ENCODE data around the gene ALCAM. TPM values are rescaled to one million over a fixed set of nuclear protein-coding genes. Genes with fewer than 3 reads are reported as not detected.

The ALCAM gene
- total and polyA plus RNA-seq, 2 of the 8 experiments (the other 6 are each of a cell fraction or from before 2014, with no cell fraction given) = 10.8 to 33.0 TPM

DNA sequence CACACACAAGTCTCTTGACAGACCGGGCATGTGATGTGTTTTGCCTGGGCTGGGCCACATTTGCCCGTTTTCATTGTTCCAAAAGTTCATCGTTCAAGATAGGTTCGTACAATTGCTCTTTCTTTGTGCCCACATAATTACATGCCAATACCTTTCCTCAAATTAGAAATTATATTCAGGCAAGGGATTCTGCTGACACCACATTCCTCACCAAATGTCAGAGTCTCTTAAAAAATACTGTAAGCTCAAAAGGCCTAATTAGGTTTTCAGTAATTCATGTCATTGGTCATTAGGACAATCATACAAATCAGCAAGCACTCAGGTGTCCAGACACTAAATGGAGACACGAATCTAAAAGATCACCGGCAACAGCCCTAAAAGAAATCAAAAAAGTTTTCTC, 215.3 kb downstream of the ALCAM start:
- no peak overlapping the region for H3K56ac ChIP-seq (replicated peaks; ENCODE audit: insufficient read length, low read depth, low read length)
- TF ChIP-seq FOSL1 (IDR thresholded peaks at IDR 0.05; ENCODE audit: insufficient read depth, low read depth, low read length) (no peak), SP4 (IDR thresholded peaks at IDR 0.05; ENCODE audit: low read length) (no peak), CBX8 (IDR thresholded peaks at IDR 0.05; ENCODE audit: borderline replicate concordance, low read depth, low read length) (no peak), CTBP2 (IDR thresholded peaks at IDR 0.05; ENCODE audit: borderline replicate concordance, insufficient read depth, insufficient read length, low read length) (no peak), NANOG (IDR thresholded peaks at IDR 0.05; ENCODE audit: insufficient read depth, low read depth, low read length, poor library complexity, severe bottlenecking) (no peak), KDM4A (IDR thresholded peaks at IDR 0.05; ENCODE audit: low read depth, low read length, severe bottlenecking) (no peak)
- POLR2A ChIA-PET (ENCODE audit: partially characterized antibody) = no interaction called here
- FAIRE-seq = no peak
- H3K9ac ChIP-seq (replicated peaks in 1 of 4; ENCODE audit: extremely low read depth in 1 of 4, low read depth in 3 of 4, low read length in 3 of 4) = no peak overlapping the region
- CTCF ChIA-PET (ENCODE audit: partially characterized antibody) = no interaction called here
- H4K91ac ChIP-seq (replicated peaks; ENCODE audit: insufficient read length, low read length) = no peak overlapping the region
- H3K23me2 ChIP-seq (ENCODE audit: low read depth, low read length) = no peaks in the 10 kb centered on the region
- H3K9me3 ChIP-seq (ENCODE audit: insufficient read depth in 2 of 2, low read depth in 1 of 2, low read length in 1 of 2) = no peaks in the 10 kb centered on the region
- H3K36me3 ChIP-seq (ENCODE audit: control insufficient read depth in 2 of 4, insufficient read depth in 4 of 4, low read length in 3 of 4) = no peaks in the 10 kb centered on the region
- H4K8ac ChIP-seq (ENCODE audit: extremely low read depth, insufficient read depth, low read length) = no peak overlapping the region
- H2BK120ac ChIP-seq (replicated peaks; ENCODE audit: low read depth, low read length) = no peak overlapping the region
- no peak overlapping the region for H3K4me2 ChIP-seq (ENCODE audit: insufficient read depth in 1 of 2, low read depth in 2 of 2, low read length in 2 of 2)
- no peak overlapping the region for H3K4ac ChIP-seq (replicated peaks; ENCODE audit: insufficient read length, low read depth, low read length)
- H3K79me1 ChIP-seq (ENCODE audit: low read depth, low read length) = no peaks in the 10 kb centered on the region
- H2AK5ac ChIP-seq (ENCODE audit: low read depth, low read length) = no peak overlapping the region
- no peak overlapping the region for H2BK12ac ChIP-seq (ENCODE audit: low read depth, low read length)
- no peaks in the 10 kb centered on the region for H4K20me1 ChIP-seq (replicated peaks in 1 of 2; ENCODE audit: control insufficient read depth in 1 of 2, insufficient read depth in 2 of 2, low read length in 2 of 2)
- no peak overlapping the region for H2BK15ac ChIP-seq (ENCODE audit: low read length)
- no peak overlapping the region for H3K18ac ChIP-seq (ENCODE audit: extremely low read depth, low read length)
- DNase-seq (ENCODE audit: low read depth in 1 of 2, low spot score in 2 of 2) = no peak
- H4K5ac ChIP-seq (ENCODE audit: insufficient read length, low read depth, low read length) = no peak overlapping the region
- no peak overlapping the region for H3K14ac ChIP-seq (ENCODE audit: insufficient read length)
- H3K27ac ChIP-seq (ENCODE audit: low read depth, low read length) = no peak overlapping the region
- WGBS, 2 experiments (ENCODE audit: extremely low coverage in 1 of 2, insufficient coverage in 1 of 2, insufficient read length in 1 of 2, insufficient replicate concordance in 2 of 2, low coverage in 1 of 2, low lambda C conversion rate in 2 of 2, missing lambda C conversion rate in 1 of 2) = 88% methylated on average over 6 of the region's 6 CpGs; no CpG with 5 or more reads in 1 of the 2 experiments
- no peak overlapping the region for H3K23ac ChIP-seq (ENCODE audit: insufficient read length)
- no peak overlapping the region for H2AFZ ChIP-seq (ENCODE audit: low read length)
- H2BK5ac ChIP-seq (ENCODE audit: low read depth, low read length) = no peak overlapping the region
- H3K79me2 ChIP-seq (ENCODE audit: control insufficient read depth in 1 of 2, insufficient read depth in 2 of 2, low read length in 2 of 2) = no peaks in the 10 kb centered on the region
- no peak overlapping the region for H3K4me3 ChIP-seq (ENCODE audit: extremely low read depth in 1 of 4, insufficient read depth in 2 of 4, low read depth in 3 of 4, low read length in 4 of 4)
- H3K27me3 ChIP-seq (replicated peaks in 1 of 4; ENCODE audit: control insufficient read depth in 3 of 4, extremely low read depth in 1 of 4, insufficient read depth in 3 of 4, low read length in 3 of 4) = no peaks in the 10 kb centered on the region
- H2BK20ac ChIP-seq (ENCODE audit: low read length) = no peak overlapping the region
- no peaks in the 10 kb centered on the region for H3K4me1 ChIP-seq (replicated peaks in 1 of 4; ENCODE audit: control insufficient read depth in 3 of 4, insufficient read depth in 4 of 4, low read length in 3 of 4)

Data from H1 (cell line).